Stomach (tissue), 9 donors: ENCODE data around the gene C1orf21. TPM values are rescaled to one million over a fixed set of nuclear protein-coding genes. Genes with fewer than 3 reads are reported as not detected.

ENCODE experiments used
- DNase-seq, 2 donors: peaks; one replicate each; pipeline versions ENCODE4 v3.0.0 to v3.0.0-alpha.2; 2013 to 2019
- H3K27ac ChIP-seq, 5 donors: fragments of 200-600 bp in 4 of 5; sonication (generic) in 4 of 5; one replicate each; pipeline ENCODE4 v1.5.1; 2013 to 2019; ENCODE audit warnings: mild to moderate bottlenecking in 1 of 5, moderate library complexity in 1 of 5
- H3K27me3 ChIP-seq, 3 donors: fragments of 200-600 bp; sonication (generic); one replicate each; pipeline ENCODE4 v1.5.1; 2017 to 2019; ENCODE audit warnings: mixed run types in 1 of 3
- H3K36me3 ChIP-seq, 4 donors: fragments of 200-600 bp; sonication (generic); 1 replicate in 3 of 4; 2 replicates in 1 of 4; pipeline ENCODE4 v1.5.1; 2016 to 2019
- H3K4me1 ChIP-seq, 4 donors: fragments of 200-600 bp; sonication (generic); one replicate each; pipeline ENCODE4 v1.5.1; 2016 to 2019
- H3K4me3 ChIP-seq, 4 donors: fragments of 200-600 bp; sonication (generic) in 3 of 4; one replicate each; pipeline ENCODE4 v1.5.1; 2016 to 2019; ENCODE audit warnings: mild to moderate bottlenecking in 1 of 4
- H3K9me3 ChIP-seq, 4 donors: fragments of 200-600 bp; sonication (generic); one replicate each; pipeline ENCODE4 v1.5.1; 2016 to 2019
- CTCF ChIP-seq, 7 experiments: fragments of 450-650 bp in 4 of 7; fragments of 200-600 bp in 3 of 7; sonication (generic) in 3 of 7; IDR thresholded peaks; one replicate each; pipeline ENCODE4 v1.5.1; 2016 to 2019; ENCODE audit warnings: antibody characterized with exemption in 7 of 7, control low read depth in 2 of 7, mild to moderate bottlenecking in 1 of 7
- EP300 ChIP-seq: sonication (generic); formaldehyde crosslinking; IDR thresholded peaks from one replicate; pipeline ENCODE4 v1.6.1; 2017; ENCODE audit warnings: antibody characterized with exemption
- POLR2A ChIP-seq, 4 donors: fragments of 450-650 bp; IDR thresholded peaks; one replicate each; pipeline ENCODE4 v1.6.1; 2016; ENCODE audit warnings: antibody characterized with exemption in 4 of 4, control low read depth in 2 of 4, mild to moderate bottlenecking in 1 of 4, moderate library complexity in 1 of 4
- POLR2AphosphoS5 ChIP-seq, 3 donors: sonication (generic); formaldehyde crosslinking; IDR thresholded peaks; one replicate each; pipeline ENCODE4 v1.6.1; 2016; ENCODE audit warnings: antibody characterized with exemption in 3 of 3
- whole genome bisulfite sequencing, 5 donors: extraction: QIAGEN DNeasy Blood & Tissue Kit in 3 of 5; methylation state at CpG; one replicate each; pipeline versions ENCODE4 v1.1.5 to v1.1.7; 2013 to 2018; 5-methylcytosine and 5-hydroxymethylcytosine counted together
- intact Hi-C: fragments of 100-400 bp; cut with DNase I; formaldehyde crosslinking; loops from one replicate; pipeline ENCODE4 v1.15.1; 2023; ENCODE audit warnings: low total_unique reads
- polyA plus RNA-seq, 3 donors: library from polyadenylated mRNA; stranded (reverse); fragments of 200-250 nt; gene quantifications; one replicate each; pipeline ENCODE4 v1.2.3, GENCODE V29; 2013
- total RNA-seq, 5 donors: library from RNA; depleted of rRNA; stranded (reverse); fragments of >200 nt; gene quantifications; one replicate each; pipeline versions ENCODE4 v1.1.0 to v1.2.3, GENCODE V29; 2014 to 2016
- donor health status: healthy with polysubstance abuse.
- donor health status: Bipolar disorder and iron deficiency.
- donor health status: healthy.

Gene C1orf21
- total and polyA plus RNA-seq, 8 donors: 10.1 to 114 (median 37.4) TPM

GRCh38 chr1:184387069-184387475 is 243 bp downstream of the C1orf21 start:
- TF ChIP-seq POLR2A (IDR thresholded peaks at IDR 0.05): peak in 1 of 4 donors; percentile 60
- TF ChIP-seq CTCF (IDR thresholded peaks at IDR 0.05): no peak
- peaks cover 5 to 55% (median 33%) of the 10 kb centered on the region in 4 donors for H3K4me1 ChIP-seq
- no peaks in the 10 kb centered on the region for H3K9me3 ChIP-seq
- DNase-seq: no peak
- H3K36me3 ChIP-seq: no peaks in the 10 kb centered on the region
- H3K4me3 ChIP-seq: peak overlapping the region; percentile 85 to 95 (median 90)
- intact Hi-C loops: no loop called here
- H3K27ac ChIP-seq: peak overlapping the region; percentile 79 to 94 (median 89)
- peaks cover 0 to 20% (median 0%) of the 10 kb centered on the region in 3 donors for H3K27me3 ChIP-seq
- WGBS, 5 donors: 0% methylated on average over 11 to 40 of the region's 40 CpGs

GRCh38 chr1:184387476-184388318 is 868 bp downstream of the C1orf21 start:
- H3K4me3 ChIP-seq: peak overlapping the region; percentile 85 to 95 (median 90)
- WGBS, 5 donors: 1% methylated on average over 26 to 43 of the region's 43 CpGs
- H3K36me3 ChIP-seq: no peaks in the 10 kb centered on the region
- H3K27me3 ChIP-seq: peaks cover 0 to 20% (median 0%) of the 10 kb centered on the region in 3 donors
- peak; percentile 38 to 78 for DNase-seq
- no peaks in the 10 kb centered on the region for H3K9me3 ChIP-seq
- intact Hi-C loops: no loop called here
- H3K4me1 ChIP-seq: peaks cover 5 to 55% (median 35%) of the 10 kb centered on the region in 4 donors
- peak overlapping the region; percentile 79 to 94 (median 89) for H3K27ac ChIP-seq
- TF ChIP-seq EP300: no peak
- peak in 2 of 3 donors; percentile 6 to 10 for TF ChIP-seq POLR2AphosphoS5 (IDR thresholded peaks at IDR 0.05)
- peak in 1 of 7 experiments; percentile 23 for TF ChIP-seq CTCF (IDR thresholded peaks at IDR 0.05)

GRCh38 chr1:184388319-184388889 is 1.6 kb downstream of the C1orf21 start:
- Histone ChIP-seq H3K36me3 (no peaks in the 10 kb centered on the region), H3K4me3 (peak overlapping the region; percentile 85 to 95 (median 90)), H3K27me3 (peaks cover 0 to 20% (median 0%) of the 10 kb centered on the region in 3 donors), H3K27ac (peak overlapping the region; percentile 46 to 94 (median 89)), H3K4me1 (peaks cover 5 to 60% (median 38%) of the 10 kb centered on the region in 4 donors), H3K9me3 (no peaks in the 10 kb centered on the region)
- peak in 1 of 2 donors; percentile 50 for DNase-seq
- intact Hi-C loops: no loop called here
- WGBS, 5 donors: 8 to 21% (median 17%) methylated on average over 7 of the region's 7 CpGs
- no peak for TF ChIP-seq CTCF (IDR thresholded peaks at IDR 0.05)
- peak in 2 of 3 donors; percentile 34 to 64 for TF ChIP-seq POLR2AphosphoS5 (IDR thresholded peaks at IDR 0.05)

GRCh38 chr1:184388971-184389370 is 2.1 kb downstream of the C1orf21 start:
- H3K27me3 ChIP-seq: peaks cover 0 to 20% (median 0%) of the 10 kb centered on the region in 3 donors
- peak overlapping the region; percentile 85 to 95 (median 90) for H3K4me3 ChIP-seq
- DNase-seq: peak in 1 of 2 donors; percentile 18
- H3K36me3 ChIP-seq: no peaks in the 10 kb centered on the region
- peaks cover 5 to 66% (median 41%) of the 10 kb centered on the region in 4 donors for H3K4me1 ChIP-seq
- no peaks in the 10 kb centered on the region for H3K9me3 ChIP-seq
- peak overlapping the region in 4 of 5 donors; percentile 85 to 94 (median 90) for H3K27ac ChIP-seq
- 61 to 73% (median 67%) methylated on average over 5 of the region's 5 CpGs for WGBS, 5 donors
- no peak for TF ChIP-seq EP300
- no peak for TF ChIP-seq CTCF (IDR thresholded peaks at IDR 0.05)
- TF ChIP-seq POLR2A (IDR thresholded peaks at IDR 0.05): no peak
- no peak for TF ChIP-seq POLR2AphosphoS5 (IDR thresholded peaks at IDR 0.05)
- intact Hi-C loops: no loop called here
